Erythroblast (primary cell): ENCODE results near the gene HIGD1B.

Source experiments
- GATA1 ChIP-seq: IDR thresholded peaks from 2 replicates; pipeline ENCODE4 v1.6.1; 2011; ENCODE audit warnings: low read depth, mild to moderate bottlenecking, control low read depth, low read length, moderate library complexity
- POLR2A ChIP-seq: IDR thresholded peaks from 2 replicates; pipeline ENCODE4 v1.6.1; 2011; ENCODE audit warnings: mild to moderate bottlenecking, low read length

- TF ChIP-seq POLR2A (no peak), GATA1 (no peak)
Measured at GRCh38 chr17:44854192-44854591, 6.5 kb downstream of the HIGD1B start.
